A549 (cell line): ENCODE results near the gene MACF1. TPM values are rescaled to one million over a fixed set of nuclear protein-coding genes. Genes with fewer than 3 reads are reported as not detected.

Experiments
- ATAC-seq, 2 experiments: fragments of 200-7000 bp in 1 of 2; fragments of >200 bp in 1 of 2; cut with Nextera tagmentation in 1 of 2; cut with Tn5 transposase in 1 of 2; 3 replicates each; pipeline versions ENCODE4 v1.8.0 to v1.9.1; 2018 to 2020; ENCODE audit warnings: mild to moderate bottlenecking in 1 of 2, moderate library complexity in 1 of 2
- CTCF ChIA-PET: fragments of 300-600 bp; sonication (Branson Sonifier 250); formaldehyde crosslinking; extraction: SDS; loops from one replicate; lab custom pipeline; 2021; ENCODE audit warnings: antibody characterized with exemption, inconsistent platforms; lab: Yijun Ruan, JAX
- POLR2A ChIA-PET: fragments of 350-600 bp; formaldehyde crosslinking; extraction: SDS; loops from one replicate; lab custom pipeline; 2021; ENCODE audit warnings: antibody characterized with exemption, inconsistent platforms; lab: Yijun Ruan, JAX
- DNase-seq, 2 experiments: peaks; one replicate each; pipeline versions ENCODE4 v3.0.0 to v3.0.0-alpha.2; 2011 to 2016; ENCODE audit warnings: low read depth in 1 of 2, low spot score in 1 of 2
- FAIRE-seq: peaks from 2 replicates; lab custom pipeline; 2011; peaks lifted over from hg19 to GRCh38; lab: Jason Lieb, UNC
- H3K27ac ChIP-seq, 2 experiments: fragments of >200 bp; sonication (Bioruptor Twin); formaldehyde crosslinking; 3 replicates each; pipeline ENCODE4 v1.5.1; 2016 to 2017
- H3K4me1 ChIP-seq: fragments of >200 bp; sonication (Bioruptor Twin); formaldehyde crosslinking; 3 replicates; pipeline ENCODE4 v1.6.1; 2016
- H3K4me2 ChIP-seq: fragments of >200 bp; sonication (Bioruptor Twin); formaldehyde crosslinking; 3 replicates; pipeline ENCODE4 v1.6.1; 2016
- H3K4me3 ChIP-seq: fragments of >200 bp; sonication (Bioruptor Twin); formaldehyde crosslinking; 3 replicates; pipeline ENCODE4 v1.5.1; 2016
- H3K9me3 ChIP-seq: fragments of >200 bp; sonication (Bioruptor Twin); formaldehyde crosslinking; 3 replicates; pipeline ENCODE4 v1.6.1; 2016
- CBX8 ChIP-seq: fragments of 200-600 bp; sonication (generic); IDR thresholded peaks from 2 replicates; pipeline ENCODE4 v1.6.1; 2016
- CHD2 ChIP-seq: fragments of 150-350 bp; IDR thresholded peaks from 2 replicates; pipeline ENCODE4 v1.6.1; 2014; ENCODE audit warnings: low read length; ENCODE audit not compliant: partially characterized antibody
- CHD4 ChIP-seq: fragments of 200-600 bp; sonication (generic); IDR thresholded peaks from 2 replicates; pipeline ENCODE4 v1.6.1; 2016; ENCODE audit warnings: antibody characterized with exemption, mild to moderate bottlenecking, borderline replicate concordance
- EHF ChIP-seq: fragments of 250-450 bp; sonication (Bioruptor Pico); IDR thresholded peaks from 2 replicates; pipeline ENCODE4 v1.5.0; 2020; ENCODE audit warnings: mild to moderate bottlenecking
- EP300 ChIP-seq, 2 experiments: fragments of >200 bp; sonication (Bioruptor Twin); formaldehyde crosslinking; IDR thresholded peaks; 2 replicates in 1 of 2; 3 replicates in 1 of 2; pipeline ENCODE4 v1.6.1; 2016 to 2017
- GATA3 ChIP-seq: IDR thresholded peaks from 2 replicates; pipeline ENCODE4 v1.6.1; 2012; ENCODE audit warnings: borderline replicate concordance
- HES2 ChIP-seq: fragments of >200 bp; sonication (Bioruptor Twin); formaldehyde crosslinking; IDR thresholded peaks from 2 replicates; pipeline ENCODE4 v1.6.1; 2016
- HEYL ChIP-seq: fragments of 250-450 bp; sonication (Bioruptor Pico); IDR thresholded peaks from 2 replicates; pipeline ENCODE4 v1.8.0; 2021; ENCODE audit warnings: mild to moderate bottlenecking, moderate library complexity
- HOXA7 ChIP-seq: fragments of 250-450 bp; sonication (Bioruptor Pico); IDR thresholded peaks from 2 replicates; pipeline ENCODE4 v1.5.0; 2020; ENCODE audit warnings: mild to moderate bottlenecking, moderate library complexity
- HOXB5 ChIP-seq: fragments of 250-450 bp; sonication (Bioruptor Pico); IDR thresholded peaks from 2 replicates; pipeline ENCODE4 v1.5.0; 2020; ENCODE audit warnings: mild to moderate bottlenecking, moderate library complexity
- KDM5A ChIP-seq: fragments of 200-600 bp; sonication (generic); IDR thresholded peaks from 2 replicates; pipeline ENCODE4 v1.6.1; 2016; ENCODE audit warnings: antibody characterized with exemption, mild to moderate bottlenecking
- MAFK ChIP-seq: fragments of 450-650 bp; IDR thresholded peaks from 2 replicates; pipeline ENCODE4 v1.6.1; 2014; ENCODE audit not compliant: partially characterized antibody
- MAX ChIP-seq: IDR thresholded peaks from 2 replicates; pipeline ENCODE4 v1.6.1; 2012
- MYC ChIP-seq: IDR thresholded peaks from 2 replicates; pipeline ENCODE4 v1.6.1; 2012; ENCODE audit warnings: mild to moderate bottlenecking, inconsistent platforms, low read length, improper control_type of control experiment, borderline replicate concordance
- NFE2L2 ChIP-seq: fragments of 150-350 bp; conservative IDR thresholded peaks from 2 replicates; pipeline ENCODE4 v1.6.1; 2014; ENCODE audit warnings: low read length
- NR3C1 ChIP-seq: fragments of >200 bp; sonication (Bioruptor Twin); formaldehyde crosslinking; IDR thresholded peaks from 3 replicates; pipeline ENCODE4 v1.6.1; 2017
- PBX3 ChIP-seq: IDR thresholded peaks from 2 replicates; pipeline ENCODE4 v1.6.1; 2012
- PHF8 ChIP-seq: fragments of 200-600 bp; sonication (generic); IDR thresholded peaks from 2 replicates; pipeline ENCODE4 v1.6.1; 2016; ENCODE audit warnings: low read depth, mild to moderate bottlenecking, antibody characterized with exemption, moderate library complexity, borderline replicate concordance
- RAD21 ChIP-seq, 2 experiments: fragments of >200 bp in 1 of 2; sonication (Bioruptor Twin) in 1 of 2; formaldehyde crosslinking in 1 of 2; IDR thresholded peaks in 1 of 2; conservative IDR thresholded peaks in 1 of 2; 2 replicates in 1 of 2; 3 replicates in 1 of 2; pipeline ENCODE4 v1.6.1; 2012 to 2018; ENCODE audit warnings: inconsistent platforms in 1 of 2
- RFX5 ChIP-seq: fragments of 450-650 bp; IDR thresholded peaks from 2 replicates; pipeline ENCODE4 v1.7.1; 2014; ENCODE audit warnings: antibody characterized with exemption, mild to moderate bottlenecking, moderate library complexity
- SMC3 ChIP-seq: fragments of >200 bp; sonication (Bioruptor Twin); formaldehyde crosslinking; IDR thresholded peaks from 3 replicates; pipeline ENCODE4 v1.6.1; 2018; ENCODE audit warnings: inconsistent platforms
- TFCP2L1 ChIP-seq: fragments of 250-450 bp; sonication (Bioruptor Pico); IDR thresholded peaks from 2 replicates; pipeline ENCODE4 v1.5.0; 2021; ENCODE audit warnings: mild to moderate bottlenecking
- USF2 ChIP-seq: fragments of 450-650 bp; IDR thresholded peaks from 2 replicates; pipeline ENCODE4 v1.6.1; 2014; ENCODE audit warnings: antibody characterized with exemption
- ZC3H11A ChIP-seq: fragments of 450-650 bp; IDR thresholded peaks from 2 replicates; pipeline ENCODE4 v1.6.1; 2014; ENCODE audit warnings: antibody characterized with exemption, mild to moderate bottlenecking
- ZFP36 ChIP-seq: fragments of 450-650 bp; IDR thresholded peaks from 2 replicates; pipeline ENCODE4 v1.6.1; 2014; ENCODE audit warnings: borderline replicate concordance; ENCODE audit not compliant: partially characterized antibody
- ZSCAN20 ChIP-seq: fragments of 250-450 bp; sonication (Bioruptor Pico); IDR thresholded peaks from 2 replicates; pipeline ENCODE4 v1.8.0; 2022; ENCODE audit warnings: mild to moderate bottlenecking, moderate library complexity
- WGBS: methylation state at CpG from one replicate; pipeline ENCODE4 v1.1.6; 2017; ENCODE audit errors: missing lambda C conversion rate; 5-methylcytosine and 5-hydroxymethylcytosine counted together
- polyA plus RNA-seq, 4 experiments: library from polyadenylated mRNA; depleted of rRNA in 3 of 4; stranded (reverse); fragments of >200 nt; fragmentation: RNase III in 1 of 4; extraction: RNeasy Plus Mini Kit Qiagen cat#74134 plus additional on column Dnase treatment in 1 of 4; gene quantifications; 2 replicates in 3 of 4; 3 replicates in 1 of 4; pipeline ENCODE4 v1.2.3, GENCODE V29; 2011 to 2017
- TF ChIP-seq, protein P1 (sequence below): fragments of 250-450 bp; sonication (Bioruptor Pico); IDR thresholded peaks from 2 replicates; pipeline ENCODE4 v1.5.0; 2020; ENCODE audit warnings: low read depth, mild to moderate bottlenecking, moderate library complexity
- TF ChIP-seq, protein P2 (sequence below): fragments of 250-450 bp; sonication (Bioruptor Pico); IDR thresholded peaks from 2 replicates; pipeline ENCODE4 v1.5.0; 2021; ENCODE audit warnings: mild to moderate bottlenecking, moderate library complexity, borderline replicate concordance

Gene MACF1
- polyA plus RNA-seq, 2 of the 4 experiments (the other 2 are of a cell fraction) = 45.7 to 64.2 TPM

DNA sequence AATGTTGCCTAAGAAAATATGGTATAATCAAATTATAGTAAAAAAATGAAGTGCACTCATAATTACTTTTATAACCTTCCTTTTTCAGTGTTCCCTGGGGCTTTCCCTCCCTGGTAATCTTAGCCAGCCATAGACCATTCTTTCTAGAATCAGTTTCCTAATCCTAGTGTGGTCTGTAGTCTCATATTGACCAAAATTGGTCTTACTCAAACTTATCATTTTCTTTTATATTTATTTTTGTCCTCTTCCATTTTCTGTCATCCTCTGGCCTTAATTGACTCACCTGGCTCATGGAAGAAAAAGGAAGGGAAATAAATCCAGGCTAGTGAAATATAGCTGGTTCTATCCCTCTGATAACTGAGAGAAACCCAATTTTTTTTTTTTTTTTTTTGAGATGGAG is 216.0 kb downstream of the MACF1 start (continued):
- TF ChIP-seq, protein P1, sequence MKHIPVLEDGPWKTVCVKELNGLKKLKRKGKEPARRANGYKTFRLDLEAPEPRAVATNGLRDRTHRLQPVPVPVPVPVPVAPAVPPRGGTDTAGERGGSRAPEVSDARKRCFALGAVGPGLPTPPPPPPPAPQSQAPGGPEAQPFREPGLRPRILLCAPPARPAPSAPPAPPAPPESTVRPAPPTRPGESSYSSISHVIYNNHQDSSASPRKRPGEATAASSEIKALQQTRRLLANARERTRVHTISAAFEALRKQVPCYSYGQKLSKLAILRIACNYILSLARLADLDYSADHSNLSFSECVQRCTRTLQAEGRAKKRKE (CRISPR knock-in tag) = no peak

GRCh38 chr1:39422614-39423013 is 218.1 kb downstream of the MACF1 start:
- H3K9me3 ChIP-seq = no peaks in the 10 kb centered on the region
- ChIA-PET CTCF (no interaction called here), POLR2A (no interaction called here)
- FAIRE-seq (no peak), ATAC-seq (no peak; a peak in 1 of 6 replicates)
- WGBS = 98% methylated on average over 4 of the region's 4 CpGs
- no peak overlapping the region for H3K4me3 ChIP-seq
- no peak overlapping the region for H3K4me2 ChIP-seq
- H3K27ac ChIP-seq = no peak overlapping the region
- TF ChIP-seq ZSCAN20 = no peak
- no peak for TF ChIP-seq USF2
- TF ChIP-seq CBX8 = no peak
- TF ChIP-seq MAFK = no peak
- no peak for TF ChIP-seq TFCP2L1 (CRISPR knock-in tag)
- TF ChIP-seq CHD4 = no peak
- no peak for TF ChIP-seq HOXB5 (CRISPR knock-in tag)
- TF ChIP-seq ZC3H11A = no peak
- TF ChIP-seq, protein P1 (CRISPR knock-in tag) = no peak
- TF ChIP-seq MYC = no peak
- TF ChIP-seq NFE2L2 = no peak
- TF ChIP-seq PBX3 = no peak
- TF ChIP-seq PHF8 = no peak
- no peak for TF ChIP-seq RAD21 (conservative IDR thresholded peaks at IDR 0.05 in 1 of 2, IDR thresholded peaks at IDR 0.05 in 1 of 2)
- TF ChIP-seq ZFP36 = no peak
- no peak for TF ChIP-seq HES2
- no peak for TF ChIP-seq HOXA7 (CRISPR knock-in tag)
- TF ChIP-seq HEYL (CRISPR knock-in tag) = no peak
- TF ChIP-seq GATA3 = no peak
- TF ChIP-seq NR3C1 = no peak
- TF ChIP-seq, all 56 proteins: peak for 0
- H3K4me1 ChIP-seq = 0 out of 3 replicates have a peak, but pooled peaks cover 2% of the 10 kb centered on the region
- DNase-seq = peak in 1 of 2 experiments; percentile 11

GRCh38 chr1:39425151-39425550 is 220.7 kb downstream of the MACF1 start:
- 96% methylated on average over 3 of the region's 3 CpGs for WGBS
- ATAC-seq = no peak
- no peak for FAIRE-seq
- H3K4me1 ChIP-seq = no peaks in the 10 kb centered on the region
- H3K4me3 ChIP-seq = no peak overlapping the region
- DNase-seq = no peak
- no peak overlapping the region for H3K4me2 ChIP-seq
- CTCF ChIA-PET = interaction anchor here (0.6 to 1.6 kb wide), 4 partner anchors 13 to 167 kb away, joined by 3 to 11 read pairs (median 4); no protein-coding TSS in a partner anchor
- H3K9me3 ChIP-seq = no peaks in the 10 kb centered on the region
- POLR2A ChIA-PET = no interaction called here
- no peak overlapping the region for H3K27ac ChIP-seq
- TF ChIP-seq HES2 (no peak), CBX8 (no peak), EHF (no peak), SMC3 (no peak), ZSCAN20 (no peak), KDM5A (no peak), TFCP2L1 (CRISPR knock-in tag) (no peak), MYC (no peak), PBX3 (no peak), CHD2 (no peak), MAX (no peak), ZFP36 (no peak), GATA3 (no peak), EP300 (IDR thresholded peaks at IDR 0.05) (no peak), RFX5 (no peak)
- TF ChIP-seq, protein P2, sequence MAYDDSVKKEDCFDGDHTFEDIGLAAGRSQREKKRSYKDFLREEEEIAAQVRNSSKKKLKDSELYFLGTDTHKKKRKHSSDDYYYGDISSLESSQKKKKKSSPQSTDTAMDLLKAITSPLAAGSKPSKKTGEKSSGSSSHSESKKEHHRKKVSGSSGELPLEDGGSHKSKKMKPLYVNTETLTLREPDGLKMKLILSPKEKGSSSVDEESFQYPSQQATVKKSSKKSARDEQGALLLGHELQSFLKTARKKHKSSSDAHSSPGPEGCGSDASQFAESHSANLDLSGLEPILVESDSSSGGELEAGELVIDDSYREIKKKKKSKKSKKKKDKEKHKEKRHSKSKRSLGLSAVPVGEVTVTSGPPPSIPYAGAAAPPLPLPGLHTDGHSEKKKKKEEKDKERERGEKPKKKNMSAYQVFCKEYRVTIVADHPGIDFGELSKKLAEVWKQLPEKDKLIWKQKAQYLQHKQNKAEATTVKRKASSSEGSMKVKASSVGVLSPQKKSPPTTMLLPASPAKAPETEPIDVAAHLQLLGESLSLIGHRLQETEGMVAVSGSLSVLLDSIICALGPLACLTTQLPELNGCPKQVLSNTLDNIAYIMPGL = no peak
